Smooth muscle cell (in vitro differentiated cells): ENCODE measurements around the gene ACAP1. TPM values are rescaled to one million over a fixed set of nuclear protein-coding genes. Genes with fewer than 3 reads are reported as not detected.
"Not testable (repeated sequence)": the region's sequence is repeated elsewhere in the genome, so short reads cannot be mapped to it uniquely, and the experiment has no call there.

Experiments used
- DNase-seq: peaks from one replicate; lab custom pipeline; 2025; ENCODE audit not compliant: unreplicated experiment; lab: John Stamatoyannopoulos, UW
- H2AFZ ChIP-seq: fragments of 200-600 bp; sonication (generic); 2 replicates; pipeline ENCODE4 v1.6.0; 2016; ENCODE audit warnings: antibody characterized with exemption, low read depth, mild to moderate bottlenecking
- H3F3A ChIP-seq: fragments of 200-600 bp; sonication (generic); 2 replicates; pipeline ENCODE4 v1.6.0; 2017; ENCODE audit warnings: antibody characterized with exemption, low read depth
- H3K27ac ChIP-seq: fragments of 200-600 bp; sonication (generic); 2 replicates; pipeline ENCODE4 v1.5.1; 2016; ENCODE audit warnings: low read depth, mild to moderate bottlenecking
- H3K27me3 ChIP-seq: fragments of 200-600 bp; sonication (generic); 2 replicates; pipeline ENCODE4 v1.6.1; 2016; ENCODE audit warnings: low read depth, mild to moderate bottlenecking
- H3K36me3 ChIP-seq: fragments of 200-600 bp; sonication (generic); 2 replicates; pipeline ENCODE4 v1.5.1; 2016; ENCODE audit warnings: low read depth
- H3K4me1 ChIP-seq: fragments of 200-600 bp; sonication (generic); 2 replicates; pipeline ENCODE4 v1.5.1; 2016; ENCODE audit warnings: low read depth
- H3K4me2 ChIP-seq: fragments of 200-600 bp; sonication (generic); 2 replicates; pipeline ENCODE4 v1.6.0; 2016; ENCODE audit warnings: mild to moderate bottlenecking
- H3K4me3 ChIP-seq: fragments of 200-600 bp; sonication (generic); 2 replicates; pipeline ENCODE4 v1.5.1; 2016; ENCODE audit warnings: mild to moderate bottlenecking
- H3K79me2 ChIP-seq: fragments of 200-600 bp; sonication (generic); 2 replicates; pipeline ENCODE4 v1.6.0; 2016; ENCODE audit warnings: low read depth, mild to moderate bottlenecking
- H3K9ac ChIP-seq: fragments of 200-600 bp; sonication (generic); 2 replicates; pipeline ENCODE4 v1.6.0; 2016; ENCODE audit warnings: low read depth
- H3K9me3 ChIP-seq: fragments of 200-600 bp; sonication (generic); replicated peaks from 2 replicates; pipeline ENCODE4 v1.5.1; 2016; ENCODE audit warnings: low read depth
- H4K20me1 ChIP-seq: fragments of 200-600 bp; sonication (generic); 2 replicates; pipeline ENCODE4 v1.6.0; 2016; ENCODE audit warnings: low read depth
- CTCF ChIP-seq: fragments of 200-600 bp; sonication (generic); IDR thresholded peaks from 2 replicates; pipeline ENCODE4 v1.5.1; 2017; ENCODE audit warnings: borderline replicate concordance, mild to moderate bottlenecking, antibody characterized with exemption; ENCODE audit not compliant: insufficient read depth, poor library complexity, severe bottlenecking
- WGBS: methylation state at CpG from one replicate; pipeline ENCODE4 v1.1.7; 2016; ENCODE audit warnings: low lambda C conversion rate; 5-methylcytosine and 5-hydroxymethylcytosine counted together
- polyA plus RNA-seq: library from polyadenylated mRNA; unstranded; fragments of >200 nt; fragmentation: Nextera tagmentation; extraction: Ambion mirVana; gene quantifications from 2 replicates; pipeline ENCODE4 v1.2.1, GENCODE V29; 2016
- total RNA-seq: library from RNA; depleted of rRNA; stranded (reverse); fragments of >200 nt; gene quantifications from 2 replicates; pipeline ENCODE4 v1.2.3, GENCODE V29; 2014

ACAP1 gene
- total and polyA plus RNA-seq, 2 experiments from 2014 or later: 15.2 to 31.6 TPM

DNA sequence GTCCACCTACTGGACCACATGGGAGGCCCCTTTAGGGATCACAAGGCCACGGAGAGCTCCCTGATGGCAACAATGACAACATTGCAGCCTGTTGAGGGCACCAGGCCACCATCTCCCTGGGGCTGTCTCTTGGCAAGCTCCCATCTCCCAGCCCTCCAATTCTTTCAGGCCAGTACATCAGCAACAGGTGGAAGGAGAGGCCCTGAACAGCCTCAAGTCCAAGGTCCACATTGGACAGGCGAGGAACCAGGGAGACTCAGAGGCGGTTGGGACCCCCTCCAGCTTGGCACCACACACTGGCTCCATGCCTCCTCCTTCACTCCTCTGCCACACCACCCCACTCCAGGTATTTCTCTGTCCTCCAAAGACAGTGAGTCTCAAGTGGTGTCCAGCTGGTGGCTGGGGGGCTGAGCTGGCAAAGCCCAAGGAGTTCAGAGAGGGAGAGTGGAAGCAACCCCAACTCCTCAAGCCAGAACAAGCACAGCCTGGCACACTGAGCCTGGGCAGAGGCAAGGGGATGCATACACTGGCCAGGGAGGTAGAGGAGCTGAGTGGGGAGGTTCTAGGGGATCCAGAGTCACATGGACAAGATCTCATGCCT is 1.3 kb upstream of the ACAP1 start:
- 91% methylated on average over 3 of the region's 3 CpGs for WGBS
- H3K4me1 ChIP-seq: peaks cover 5% of the 10 kb centered on the region
- H4K20me1 ChIP-seq: no peaks in the 10 kb centered on the region
- no peak for DNase-seq
- H3K27ac ChIP-seq: no peak overlapping the region
- H2AFZ ChIP-seq: no peak overlapping the region
- no peak overlapping the region for H3K4me3 ChIP-seq
- no peaks in the 10 kb centered on the region for H3K36me3 ChIP-seq
- no peak for TF ChIP-seq CTCF
- H3K9ac ChIP-seq: no peak overlapping the region
- H3F3A ChIP-seq: no peaks in the 10 kb centered on the region
- no peaks in the 10 kb centered on the region for H3K27me3 ChIP-seq
- H3K9me3 ChIP-seq: no peaks in the 10 kb centered on the region
- no peaks in the 10 kb centered on the region for H3K79me2 ChIP-seq
- H3K4me2 ChIP-seq: no peak overlapping the region

GRCh38 chr17:7335765-7336164 is 564 bp upstream of the ACAP1 start:
- not testable (repeated sequence) for DNase-seq, H3F3A ChIP-seq, H3K4me1 ChIP-seq, H3K9me3 ChIP-seq, H3K9ac ChIP-seq, H2AFZ ChIP-seq, H3K27me3 ChIP-seq, H3K4me3 ChIP-seq, H4K20me1 ChIP-seq, H3K4me2 ChIP-seq, H3K79me2 ChIP-seq, H3K27ac ChIP-seq, H3K36me3 ChIP-seq
- WGBS: 94% methylated on average over 13 of the region's 13 CpGs

DNA sequence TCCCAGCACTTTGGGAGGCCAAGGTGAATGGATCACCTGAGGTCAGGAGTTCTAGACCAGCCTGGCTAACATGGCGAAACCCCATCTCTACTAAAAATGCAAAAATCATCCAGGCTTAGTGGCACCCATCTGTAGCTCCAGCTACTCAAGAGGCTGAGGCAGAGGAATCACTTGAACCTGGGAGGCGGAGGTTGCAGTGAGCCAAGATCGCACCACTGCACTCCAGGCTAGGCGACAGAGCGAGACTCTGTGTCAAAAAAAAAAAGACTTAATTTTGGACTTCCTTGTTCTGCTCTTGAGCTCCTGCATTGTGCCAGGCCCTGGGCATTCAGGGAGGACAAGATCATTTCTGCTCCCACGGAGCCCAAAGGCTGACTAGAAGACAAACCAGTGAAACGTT is 1.3 kb downstream of the ACAP1 start:
- H3K9me3 ChIP-seq, H4K20me1 ChIP-seq, DNase-seq, H3K36me3 ChIP-seq, H3K79me2 ChIP-seq, H3K4me2 ChIP-seq, H3K4me3 ChIP-seq, H3F3A ChIP-seq, H3K9ac ChIP-seq, H3K4me1 ChIP-seq, H3K27ac ChIP-seq, H2AFZ ChIP-seq, H3K27me3 ChIP-seq: not testable (repeated sequence)
- WGBS: 96% methylated on average over 7 of the region's 7 CpGs

DNA sequence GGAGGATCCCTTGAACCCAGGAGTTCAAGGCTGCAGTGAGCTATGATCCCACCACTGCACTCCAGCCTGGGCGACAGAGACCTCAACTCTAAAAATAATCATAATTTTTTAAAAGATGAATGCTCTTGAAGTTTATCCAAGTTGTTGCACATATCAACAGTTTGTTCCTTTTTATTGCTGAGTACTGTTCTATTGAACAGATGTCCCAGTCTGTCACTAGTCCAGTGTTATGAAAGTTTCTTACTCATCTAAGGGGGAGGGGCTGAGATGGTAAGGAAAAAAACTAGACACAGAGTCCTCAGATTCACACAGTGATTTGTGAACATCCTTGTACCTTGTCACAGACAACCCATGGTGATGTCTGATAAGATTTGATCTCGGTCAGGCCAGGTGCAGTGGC is 3.9 kb downstream of the ACAP1 start:
- Histone ChIP-seq H3K36me3 (no peaks in the 10 kb centered on the region), H3K9me3 (no peaks in the 10 kb centered on the region), H3K9ac (no peak overlapping the region), H3K4me1 (no peaks in the 10 kb centered on the region), H4K20me1 (no peaks in the 10 kb centered on the region), H3K4me3 (no peak overlapping the region), H3K4me2 (no peak overlapping the region), H3K27ac (no peak overlapping the region), H3F3A (no peaks in the 10 kb centered on the region), H3K27me3 (no peaks in the 10 kb centered on the region), H2AFZ (no peak overlapping the region), H3K79me2 (no peaks in the 10 kb centered on the region)
- DNase-seq: no peak
- 96% methylated on average over 2 of the region's 2 CpGs for WGBS
- no peak for TF ChIP-seq CTCF

DNA sequence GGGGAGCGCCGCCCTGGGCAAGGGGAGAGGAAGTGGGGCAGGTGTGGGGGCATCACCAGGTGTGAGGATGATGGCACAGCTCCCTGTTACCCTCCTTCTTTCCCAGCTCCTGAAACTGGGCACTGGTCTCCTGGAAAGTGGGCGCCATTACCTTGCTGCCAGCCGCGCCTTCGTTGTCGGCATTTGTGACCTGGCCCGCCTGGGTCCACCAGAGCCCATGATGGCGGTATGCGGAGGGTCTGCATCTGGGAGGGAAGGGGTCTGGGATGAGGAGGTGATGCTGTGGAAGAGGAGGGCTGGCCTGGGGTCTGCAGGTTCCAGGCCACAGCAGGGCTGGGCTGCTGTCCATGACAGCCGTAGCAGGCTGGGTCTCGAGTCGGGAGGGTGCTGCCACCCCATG is 5.5 kb downstream of the ACAP1 start:
- Histone ChIP-seq H3K9me3 (no peaks in the 10 kb centered on the region), H3K79me2 (no peaks in the 10 kb centered on the region), H3K4me3 (no peak overlapping the region), H3K4me1 (no peaks in the 10 kb centered on the region), H3K36me3 (no peaks in the 10 kb centered on the region), H3K9ac (no peak overlapping the region), H3K27me3 (no peaks in the 10 kb centered on the region), H2AFZ (no peak overlapping the region), H4K20me1 (peaks cover 6% of the 10 kb centered on the region), H3F3A (no peaks in the 10 kb centered on the region), H3K27ac (no peak overlapping the region), H3K4me2 (no peak overlapping the region)
- WGBS: 95% methylated on average over 12 of the region's 13 CpGs
- DNase-seq: no peak
- no peak for TF ChIP-seq CTCF
